HG02885 (cell line): Measurements from ENCODE around the gene PDE8B.

Experiments
- ATAC-seq: cut with Tn5 transposase; IDR thresholded peaks from one replicate; pipeline ENCODE4 v1.9.1; 2021; ENCODE audit warnings: mild to moderate bottlenecking; ENCODE audit not compliant: unreplicated experiment, poor library complexity

Gene PDE8B, protein sequence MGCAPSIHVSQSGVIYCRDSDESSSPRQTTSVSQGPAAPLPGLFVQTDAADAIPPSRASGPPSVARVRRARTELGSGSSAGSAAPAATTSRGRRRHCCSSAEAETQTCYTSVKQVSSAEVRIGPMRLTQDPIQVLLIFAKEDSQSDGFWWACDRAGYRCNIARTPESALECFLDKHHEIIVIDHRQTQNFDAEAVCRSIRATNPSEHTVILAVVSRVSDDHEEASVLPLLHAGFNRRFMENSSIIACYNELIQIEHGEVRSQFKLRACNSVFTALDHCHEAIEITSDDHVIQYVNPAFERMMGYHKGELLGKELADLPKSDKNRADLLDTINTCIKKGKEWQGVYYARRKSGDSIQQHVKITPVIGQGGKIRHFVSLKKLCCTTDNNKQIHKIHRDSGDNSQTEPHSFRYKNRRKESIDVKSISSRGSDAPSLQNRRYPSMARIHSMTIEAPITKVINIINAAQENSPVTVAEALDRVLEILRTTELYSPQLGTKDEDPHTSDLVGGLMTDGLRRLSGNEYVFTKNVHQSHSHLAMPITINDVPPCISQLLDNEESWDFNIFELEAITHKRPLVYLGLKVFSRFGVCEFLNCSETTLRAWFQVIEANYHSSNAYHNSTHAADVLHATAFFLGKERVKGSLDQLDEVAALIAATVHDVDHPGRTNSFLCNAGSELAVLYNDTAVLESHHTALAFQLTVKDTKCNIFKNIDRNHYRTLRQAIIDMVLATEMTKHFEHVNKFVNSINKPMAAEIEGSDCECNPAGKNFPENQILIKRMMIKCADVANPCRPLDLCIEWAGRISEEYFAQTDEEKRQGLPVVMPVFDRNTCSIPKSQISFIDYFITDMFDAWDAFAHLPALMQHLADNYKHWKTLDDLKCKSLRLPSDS

GRCh38 chr5:77210091-77210963 lies at the start of gene PDE8B:
TSS of gene PDE8B (plus strand) at chr5:77210680. CDS start at chr5:77210926, 246 bp downstream.
- ATAC-seq, result no peak

DNA sequence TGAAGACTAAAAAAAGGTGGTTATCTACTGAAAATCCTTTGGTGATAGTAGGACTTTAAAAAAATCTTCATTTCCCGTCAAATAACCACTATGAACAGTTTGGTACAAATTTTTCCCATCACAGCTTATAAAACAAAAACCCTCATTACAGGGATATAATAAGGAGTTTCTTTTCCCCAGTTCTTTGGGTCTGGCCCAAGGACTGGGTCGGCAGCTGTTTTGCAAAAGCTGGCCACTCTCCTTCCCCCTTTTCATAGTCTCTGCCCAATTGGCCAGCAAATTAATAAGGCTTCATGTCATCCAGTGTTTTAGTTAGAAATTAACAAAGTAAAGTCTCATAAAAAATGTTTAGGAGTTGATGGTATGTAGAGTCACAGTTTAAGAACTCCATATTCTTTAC lies 47.0 kb upstream of the PDE8B start:
- ATAC-seq, result no peak

GRCh38 chr5:77167063-77167462 lies 43.4 kb upstream of the PDE8B start:
- ATAC-seq, result no peak

GRCh38 chr5:77167695-77168121 lies 42.8 kb upstream of the PDE8B start:
- no peak for ATAC-seq

- no peak for ATAC-seq
These were observed 42.2 kb upstream of the PDE8B start for GRCh38 chr5:77168161-77168878.

GRCh38 chr5:77168879-77169244 lies 41.6 kb upstream of the PDE8B start:
- ATAC-seq, result no peak

DNA sequence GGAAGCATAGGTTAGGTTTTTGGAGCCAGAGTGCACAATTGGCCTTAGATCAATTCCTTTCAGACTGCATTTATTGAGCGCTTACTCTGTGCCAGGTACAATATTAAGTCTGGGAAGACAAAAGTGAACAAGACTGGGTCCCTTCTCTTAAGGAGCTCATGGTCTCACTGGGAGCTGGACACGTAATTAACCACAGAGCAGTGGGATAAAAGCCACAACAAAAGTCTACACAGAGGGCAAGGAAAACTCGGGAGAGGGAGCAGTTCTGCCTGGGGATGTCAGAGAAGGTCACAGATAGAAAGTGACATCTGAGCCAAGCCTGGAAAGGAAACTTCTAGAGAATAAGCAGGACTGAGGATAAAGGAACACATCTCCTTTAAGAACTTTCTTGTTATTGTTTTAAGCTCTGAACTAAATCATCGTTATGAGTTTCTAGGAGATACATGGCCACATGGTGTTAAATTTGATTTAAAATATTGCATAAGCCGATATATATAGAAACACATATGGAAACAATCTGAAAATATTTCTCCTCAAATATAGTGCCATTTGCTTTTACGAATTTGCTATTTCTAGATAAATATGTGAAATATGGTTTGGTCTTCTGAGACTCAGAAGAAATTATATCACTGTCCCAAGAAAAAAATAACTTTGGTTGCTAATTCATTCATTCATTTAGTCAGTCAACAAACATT lies 40.1 kb upstream of the PDE8B start:
- ATAC-seq, result no peak

GRCh38 chr5:77171141-77171910 lies 39.2 kb upstream of the PDE8B start:
- ATAC-seq, result no peak

DNA sequence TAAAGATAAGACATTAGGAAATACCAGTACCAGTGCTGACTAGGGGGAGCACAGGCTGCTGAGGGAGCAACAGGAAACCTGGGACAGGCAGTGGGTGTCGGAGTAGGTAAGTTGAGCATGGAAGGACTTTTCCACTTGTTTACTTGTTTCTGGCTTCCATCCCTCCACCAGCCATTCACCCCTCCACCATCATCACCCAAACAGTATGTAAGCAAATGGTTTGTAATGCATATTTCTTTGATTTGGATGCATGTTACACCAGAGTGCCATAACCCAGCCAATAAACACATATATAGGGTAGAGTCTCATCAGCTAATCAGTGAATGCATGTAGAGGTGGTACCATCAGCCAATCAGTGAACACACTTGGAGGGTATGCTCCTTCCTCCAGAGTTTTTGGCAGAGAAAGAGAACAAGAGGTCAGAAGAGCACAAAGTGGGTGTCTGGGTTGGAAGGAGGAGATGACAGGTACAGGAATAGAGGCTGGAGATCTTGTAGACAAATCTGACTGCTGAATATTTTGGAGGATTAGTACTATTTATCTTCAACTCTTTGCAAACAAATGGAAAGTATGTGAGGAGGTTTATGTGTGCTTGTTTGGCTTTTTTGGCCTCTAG lies 37.7 kb upstream of the PDE8B start:
- no peak for ATAC-seq

- no peak for ATAC-seq
These were observed 36.0 kb upstream of the PDE8B start for GRCh38 chr5:77174526-77174925.

- ATAC-seq, result no peak
These were observed 35.2 kb upstream of the PDE8B start for GRCh38 chr5:77175231-77175630.

GRCh38 chr5:77176429-77176828 lies 34.1 kb upstream of the PDE8B start:
- no peak for ATAC-seq

DNA sequence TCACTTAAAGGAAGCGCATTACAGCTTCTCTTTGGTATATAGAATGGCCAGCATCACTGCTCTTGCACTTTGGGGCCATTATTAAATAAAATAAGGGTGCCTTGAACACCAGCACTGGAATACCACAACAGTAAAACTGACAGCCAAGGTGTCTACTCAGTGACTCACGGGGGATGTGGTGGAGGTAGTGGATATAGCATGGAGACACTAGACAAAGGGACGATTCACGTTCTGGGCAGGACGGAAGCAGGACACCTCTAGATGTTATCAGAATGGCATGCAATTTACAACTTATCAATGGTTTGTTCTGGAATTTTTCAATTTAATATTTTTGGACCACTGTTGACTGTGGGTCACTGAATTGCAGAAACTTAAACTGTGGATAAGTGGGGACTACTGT lies 32.9 kb upstream of the PDE8B start:
- no peak for ATAC-seq

DNA sequence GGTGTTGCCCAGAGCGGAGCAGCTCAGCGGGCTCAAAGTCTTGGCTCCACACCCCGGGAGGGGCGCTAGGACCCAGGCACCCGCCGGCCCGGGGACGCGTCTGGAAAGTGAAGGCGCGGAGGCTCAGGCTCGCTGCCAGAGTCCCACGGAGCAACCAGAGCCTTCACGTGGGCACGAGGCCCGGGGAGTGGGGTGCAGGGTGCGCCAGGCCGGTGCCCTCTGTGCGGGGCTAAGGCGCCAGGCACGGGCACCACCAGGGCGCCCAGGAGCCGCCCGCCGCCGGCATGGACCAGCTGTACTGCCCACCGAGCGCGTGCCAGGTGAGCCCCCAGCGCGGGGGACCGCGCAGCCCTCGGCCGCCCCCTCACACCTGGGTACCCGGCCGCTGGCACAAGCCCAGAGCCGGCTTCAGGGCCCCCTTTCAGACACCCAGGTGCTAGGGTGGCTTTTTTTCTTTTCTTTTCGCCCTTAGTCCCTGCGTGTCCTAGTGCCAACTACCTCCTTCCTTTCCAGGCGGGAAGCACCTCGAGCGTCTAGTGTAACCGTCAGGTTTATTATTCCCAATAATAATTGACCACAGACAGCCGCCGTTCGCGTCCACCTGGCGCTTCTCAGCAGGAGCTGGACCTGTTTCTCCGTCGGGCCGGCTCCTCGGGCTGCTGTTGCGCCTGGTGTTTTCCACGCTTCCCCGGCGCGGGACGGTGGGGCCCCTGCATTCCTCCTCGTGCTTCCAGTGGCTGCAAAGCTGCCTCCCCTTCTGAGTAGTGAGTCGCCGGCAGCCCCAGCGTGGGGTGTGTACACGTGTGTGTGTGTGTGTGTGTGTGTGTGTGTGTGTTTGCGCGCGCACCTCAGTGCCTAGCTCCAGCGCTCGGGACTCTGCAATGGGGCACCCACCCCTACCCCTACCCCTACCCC lies 30.1 kb upstream of the PDE8B start:
- no peak for ATAC-seq

DNA sequence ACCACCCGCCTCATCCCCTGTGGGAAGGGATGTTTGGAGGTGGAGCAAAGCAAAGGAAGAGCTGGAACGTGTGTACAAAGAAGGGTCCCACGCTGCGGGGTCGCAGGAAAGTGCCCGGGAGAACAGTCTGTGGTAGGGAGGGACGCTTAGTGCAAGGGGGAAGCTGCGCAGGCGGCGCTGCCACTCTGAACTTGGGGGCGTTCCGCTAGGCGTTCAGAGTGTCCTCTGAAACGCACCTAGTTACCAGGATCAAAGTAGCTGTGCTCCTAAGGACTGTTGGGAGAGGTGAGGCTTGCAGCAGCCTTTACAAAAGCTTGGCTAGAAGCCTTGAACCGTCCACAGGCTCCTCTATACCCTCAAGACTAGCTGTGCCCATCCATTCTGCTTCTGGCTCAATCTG lies 29.3 kb upstream of the PDE8B start:
- no peak for ATAC-seq

DNA sequence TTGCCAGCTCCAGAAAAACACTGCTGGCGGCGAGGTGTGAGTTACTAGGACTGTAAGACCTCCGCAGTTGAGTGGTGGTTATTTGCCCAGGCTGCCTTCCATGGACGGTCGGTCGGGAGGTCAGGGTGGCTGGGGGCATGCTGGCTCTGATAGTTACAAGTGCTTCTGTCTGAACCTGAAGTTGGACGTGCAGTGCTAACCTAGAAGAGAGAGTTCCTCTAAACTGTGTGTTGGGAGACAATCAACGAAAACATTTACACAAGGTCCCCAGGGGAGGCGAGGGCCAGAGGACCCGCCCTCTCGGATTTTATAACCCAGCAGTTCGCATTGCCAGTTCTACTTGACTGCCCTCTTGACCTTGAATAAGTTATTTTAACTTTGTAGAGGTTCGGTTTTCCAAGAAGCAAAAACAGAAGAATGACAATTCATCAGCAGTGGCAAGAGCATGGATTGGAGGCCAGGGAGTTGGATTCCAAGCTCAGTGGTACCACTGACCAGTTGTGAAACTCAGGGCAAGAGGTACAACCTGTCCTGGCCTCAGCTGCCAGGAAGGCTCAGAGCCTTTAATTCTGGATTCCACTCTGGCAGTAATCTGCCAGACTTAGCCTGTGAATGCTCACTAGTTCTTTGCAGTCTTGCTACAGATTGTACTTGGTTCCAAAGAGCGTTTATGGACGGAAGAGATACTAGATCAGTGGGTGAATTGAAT lies 28.7 kb upstream of the PDE8B start:
- ATAC-seq, result no peak

DNA sequence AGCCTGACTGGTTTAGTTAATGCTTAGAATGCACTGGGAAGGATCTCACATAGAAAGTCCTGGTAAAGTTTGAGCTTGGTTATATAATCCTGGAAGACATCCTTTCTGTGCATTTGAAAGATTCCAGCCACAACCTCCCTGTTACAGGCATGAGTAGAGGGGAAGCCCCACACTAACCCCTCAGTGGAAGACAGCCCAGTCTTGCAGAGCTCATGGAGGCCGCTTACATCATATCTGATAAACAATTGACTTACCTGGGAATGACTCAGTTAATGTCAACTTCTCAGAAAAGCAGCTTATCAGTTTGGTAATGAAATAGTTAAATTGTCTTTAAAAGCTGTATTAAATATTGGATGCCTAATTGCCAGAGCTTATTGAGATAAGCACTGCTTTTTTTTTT lies 28.1 kb upstream of the PDE8B start:
- ATAC-seq, result no peak
